ENCODE measurements around the gene TNK1. TPM values are rescaled to one million over a fixed set of nuclear protein-coding genes. Genes with fewer than 3 reads are reported as not detected.

Gene TNK1
- total RNA-seq, 1 donor from 2014 or later: 2.5 TPM

DNA sequence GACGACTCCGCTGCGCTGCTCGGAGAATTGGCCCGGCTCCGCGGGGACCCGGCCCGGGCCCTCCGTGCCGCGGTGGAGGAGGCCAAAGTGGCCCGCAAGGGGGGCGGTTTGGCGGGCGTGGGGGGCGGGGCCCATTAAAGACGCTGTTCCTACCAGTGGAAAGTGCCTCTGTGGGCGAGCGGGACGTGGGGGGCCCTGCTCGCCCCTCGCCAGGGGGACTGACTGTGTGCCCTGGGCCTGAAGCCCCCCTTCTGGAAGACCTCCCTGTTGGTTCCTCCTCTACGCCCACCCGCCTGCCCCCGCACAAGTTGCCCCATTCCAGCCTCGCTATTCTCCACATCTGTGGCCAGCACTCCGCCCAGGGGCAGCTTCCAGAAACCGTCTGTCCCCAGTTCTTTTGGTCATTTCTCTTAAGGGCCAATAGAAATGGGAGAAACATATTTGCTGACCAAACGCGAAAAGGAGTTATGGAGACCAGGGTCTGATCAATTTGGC lies 56.5 kb downstream of the TNK1 start:
- no peak for DNase-seq

DNA sequence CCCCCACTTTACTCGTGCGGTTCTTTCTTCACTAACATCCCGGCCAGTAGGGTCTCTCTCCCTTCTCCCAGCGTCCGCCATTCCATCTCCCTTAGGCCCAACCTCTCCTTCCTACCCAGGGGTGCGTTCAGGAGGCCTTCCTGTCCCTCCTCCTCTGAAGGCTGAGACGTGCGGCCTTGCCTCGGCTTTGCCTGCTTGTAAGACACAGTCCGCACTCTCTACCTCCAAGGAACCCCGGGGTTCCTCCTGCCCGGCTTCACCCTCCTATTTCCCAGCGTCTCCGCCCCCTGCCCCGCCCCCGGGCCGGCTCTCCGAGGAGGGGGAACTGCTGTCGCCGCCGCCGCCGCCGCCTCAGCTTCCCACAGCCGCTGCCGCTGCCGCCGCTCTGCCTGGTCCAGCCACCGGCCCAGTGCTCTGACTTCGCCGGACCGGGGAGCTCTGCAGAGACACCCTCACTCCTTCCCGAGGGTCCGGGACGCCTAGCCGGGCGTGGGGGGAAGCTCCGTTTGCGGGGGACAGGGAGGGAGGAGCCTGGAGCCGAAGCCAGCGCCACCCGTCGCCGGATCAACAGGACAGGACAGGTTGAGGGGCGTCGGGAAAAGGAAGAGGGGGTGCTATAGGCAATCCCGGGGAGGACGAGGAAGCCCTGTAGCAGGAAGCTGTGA lies 57.2 kb downstream of the TNK1 start:
- no peak for DNase-seq

GRCh38 chr17:7438656-7439460 lies 58.0 kb downstream of the TNK1 start:
- DNase-seq: no peak

Other genes with a start within 250 kb of the TNK1 start
- 3.7 TPM for gene ASGR1, start 201.7 kb upstream of the TNK1 start, total RNA-seq
- 16.5 TPM for gene DLG4, start 161.3 kb upstream of the TNK1 start, total RNA-seq
- 261 TPM for gene ACADVL, start 161.2 kb upstream of the TNK1 start, total RNA-seq
- 47.5 TPM for gene DVL2, start 146.6 kb upstream of the TNK1 start, total RNA-seq
- 27.0 TPM for gene PHF23, start 141.6 kb upstream of the TNK1 start, total RNA-seq
- gene GABARAP, start 138.6 kb upstream of the TNK1 start, total RNA-seq: 223 TPM
- 44.1 TPM for gene CTDNEP1, start 129.4 kb upstream of the TNK1 start, total RNA-seq
- 27.5 TPM for gene ELP5, start 128.9 kb upstream of the TNK1 start, total RNA-seq
- 5.4 TPM for gene CLDN7, start 118.6 kb upstream of the TNK1 start, total RNA-seq
- 11.7 TPM for gene SLC2A4, start 99.4 kb upstream of the TNK1 start, total RNA-seq
- gene YBX2, start 86.5 kb upstream of the TNK1 start, total RNA-seq: 1.3 TPM
- gene EIF5A, start 73.5 kb upstream of the TNK1 start, total RNA-seq: 186 TPM
- 17.2 TPM for gene GPS2, start 65.7 kb upstream of the TNK1 start, total RNA-seq
- gene NEURL4, start 51.8 kb upstream of the TNK1 start, total RNA-seq: 14.2 TPM
- gene ACAP1, start 44.6 kb upstream of the TNK1 start, total RNA-seq: 4.7 TPM
- gene KCTD11, start 28.9 kb upstream of the TNK1 start, total RNA-seq: 6.3 TPM
- not detected for gene TMEM95, start 25.9 kb upstream of the TNK1 start, total RNA-seq
- gene PLSCR3, start 13.4 kb downstream of the TNK1 start, total RNA-seq: 16.0 TPM
- 75.9 TPM for gene TMEM256, start 23.0 kb downstream of the TNK1 start, total RNA-seq
- 8.8 TPM for gene NLGN2, start 26.8 kb downstream of the TNK1 start, total RNA-seq
- not detected for gene SPEM1, start 39.2 kb downstream of the TNK1 start, total RNA-seq
- gene SPEM2, start 44.5 kb downstream of the TNK1 start, total RNA-seq: not detected
- gene SPEM3, start 47.8 kb downstream of the TNK1 start, total RNA-seq: not detected
- gene TMEM102, start 54.3 kb downstream of the TNK1 start, total RNA-seq: 3.3 TPM
- gene FGF11, start 58.4 kb downstream of the TNK1 start, total RNA-seq: 3.4 TPM
- gene CHRNB1, start 64.0 kb downstream of the TNK1 start, total RNA-seq: 12.5 TPM
- 16.7 TPM for gene ZBTB4, start 98.5 kb downstream of the TNK1 start, total RNA-seq
- not detected for gene SLC35G6, start 100.4 kb downstream of the TNK1 start, total RNA-seq
- gene POLR2A, start 103.3 kb downstream of the TNK1 start, total RNA-seq: 73.0 TPM
- 4.5 TPM for gene TNFSF12, start 168.0 kb downstream of the TNK1 start, total RNA-seq
- gene TNFSF13, start 177.7 kb downstream of the TNK1 start, total RNA-seq: 1.7 TPM
- 29.8 TPM for gene SENP3, start 180.8 kb downstream of the TNK1 start, total RNA-seq
- 9.2 TPM for gene CD68, start 198.5 kb downstream of the TNK1 start, total RNA-seq
- gene MPDU1, start 202.8 kb downstream of the TNK1 start, total RNA-seq: 30.7 TPM
- gene SOX15, start 209.0 kb downstream of the TNK1 start, total RNA-seq: 7.8 TPM
- gene FXR2, start 233.8 kb downstream of the TNK1 start, total RNA-seq: 25.5 TPM
- gene SAT2, start 246.7 kb downstream of the TNK1 start, total RNA-seq: 33.8 TPM
- 0.49 TPM for gene SHBG, start 249.0 kb downstream of the TNK1 start, total RNA-seq

Measured in skin of body (tissue), 2 donors.